Measurements from ENCODE around the gene ELF4. TPM values are rescaled to one million over a fixed set of nuclear protein-coding genes. Genes with fewer than 3 reads are reported as not detected.
A peak's percentile ranks its signal among the peaks of the same experiment; 100 is the strongest.

The ELF4 gene
- total RNA-seq, 4 donors from 2014 or later: 17.3 to 26.3 (median 21.6) TPM

- H3K27me3 ChIP-seq: no peaks in the 10 kb centered on the region
- H3K4me3 ChIP-seq: no peak overlapping the region
- WGBS: 28% methylated on average over 4 of the region's 7 CpGs
- peak overlapping the region; percentile 68 for H3K27ac ChIP-seq
- no peak for TF ChIP-seq POLR2AphosphoS5 (IDR thresholded peaks at IDR 0.05)
- no peak for TF ChIP-seq POLR2A (IDR thresholded peaks at IDR 0.05)
- TF ChIP-seq CTCF (IDR thresholded peaks at IDR 0.05): no peak
- TF ChIP-seq EP300 (IDR thresholded peaks at IDR 0.05): no peak
- H3K9me3 ChIP-seq: no peaks in the 10 kb centered on the region
- no peaks in the 10 kb centered on the region for H3K36me3 ChIP-seq
- H3K4me1 ChIP-seq: peaks cover 51% of the 10 kb centered on the region
- no peak for DNase-seq (ENCODE audit: low spot score in 2 of 2)
Observed at GRCh38 chrX:130083107-130083490, 27.2 kb downstream of the ELF4 start.

- H3K27ac ChIP-seq: peak overlapping the region; percentile 68
- peaks cover 51% of the 10 kb centered on the region for H3K4me1 ChIP-seq
- TF ChIP-seq POLR2AphosphoS5 (IDR thresholded peaks at IDR 0.05) (no peak), POLR2A (IDR thresholded peaks at IDR 0.05) (no peak), EP300 (IDR thresholded peaks at IDR 0.05) (no peak), CTCF (IDR thresholded peaks at IDR 0.05) (no peak)
- peak in 1 of 2 donors; percentile 75 for DNase-seq (ENCODE audit: low spot score in 2 of 2)
- peak overlapping the region; percentile 16 for H3K4me3 ChIP-seq
- H3K27me3 ChIP-seq: no peaks in the 10 kb centered on the region
- H3K36me3 ChIP-seq: no peaks in the 10 kb centered on the region
- WGBS: 48% methylated on average over 22 of the region's 28 CpGs
- no peaks in the 10 kb centered on the region for H3K9me3 ChIP-seq
Observed at GRCh38 chrX:130082244-130083106, 27.8 kb downstream of the ELF4 start.

- Histone ChIP-seq H3K27me3 (no peaks in the 10 kb centered on the region), H3K36me3 (no peaks in the 10 kb centered on the region), H3K9me3 (no peaks in the 10 kb centered on the region), H3K4me3 (no peak overlapping the region), H3K27ac (peak overlapping the region; percentile 68), H3K4me1 (peaks cover 45% of the 10 kb centered on the region)
- DNase-seq (ENCODE audit: low spot score in 2 of 2): no peak
- TF ChIP-seq POLR2A (IDR thresholded peaks at IDR 0.05) (no peak), EP300 (IDR thresholded peaks at IDR 0.05) (no peak), POLR2AphosphoS5 (IDR thresholded peaks at IDR 0.05) (no peak), CTCF (IDR thresholded peaks at IDR 0.05) (no peak)
- WGBS: 35% methylated on average over 12 of the region's 12 CpGs
Observed at GRCh38 chrX:130081421-130082045, 28.8 kb downstream of the ELF4 start.

- WGBS: 76% methylated on average over 4 of the region's 7 CpGs
- no peaks in the 10 kb centered on the region for H3K27me3 ChIP-seq
- peaks cover 41% of the 10 kb centered on the region for H3K4me1 ChIP-seq
- H3K9me3 ChIP-seq: no peaks in the 10 kb centered on the region
- DNase-seq (ENCODE audit: low spot score in 2 of 2): no peak
- no peaks in the 10 kb centered on the region for H3K36me3 ChIP-seq
- H3K4me3 ChIP-seq: no peak overlapping the region
- TF ChIP-seq CTCF (IDR thresholded peaks at IDR 0.05) (no peak), EP300 (IDR thresholded peaks at IDR 0.05) (no peak), POLR2AphosphoS5 (IDR thresholded peaks at IDR 0.05) (no peak), POLR2A (IDR thresholded peaks at IDR 0.05) (no peak)
- H3K27ac ChIP-seq: no peak overlapping the region
Observed at GRCh38 chrX:130080791-130081367, 29.4 kb downstream of the ELF4 start.

Measured in suprapubic skin (tissue), 4 donors.